Right lung (tissue), 5 donors: ENCODE data around the gene PHF21B. TPM values are rescaled to one million over a fixed set of nuclear protein-coding genes. Genes with fewer than 3 reads are reported as not detected.

Experiments
- DNase-seq, 2 donors: peaks; one replicate each; pipeline ENCODE4 v3.0.0-alpha.2; 2013
- polyA plus RNA-seq, 5 donors: library from polyadenylated mRNA; unstranded; fragments of 120-200 nt; gene quantifications; one replicate each; pipeline versions ENCODE4 v1.2.1 to v1.2.3, GENCODE V29; 2013; ENCODE audit warnings: inconsistent platforms in 1 of 5, low replicate concordance in 1 of 5; ENCODE audit not compliant: insufficient read length in 5 of 5, insufficient read depth in 1 of 5

Gene PHF21B
- polyA plus RNA-seq, 5 donors, result 0.68 to 1.2 (median 0.86) TPM

DNA sequence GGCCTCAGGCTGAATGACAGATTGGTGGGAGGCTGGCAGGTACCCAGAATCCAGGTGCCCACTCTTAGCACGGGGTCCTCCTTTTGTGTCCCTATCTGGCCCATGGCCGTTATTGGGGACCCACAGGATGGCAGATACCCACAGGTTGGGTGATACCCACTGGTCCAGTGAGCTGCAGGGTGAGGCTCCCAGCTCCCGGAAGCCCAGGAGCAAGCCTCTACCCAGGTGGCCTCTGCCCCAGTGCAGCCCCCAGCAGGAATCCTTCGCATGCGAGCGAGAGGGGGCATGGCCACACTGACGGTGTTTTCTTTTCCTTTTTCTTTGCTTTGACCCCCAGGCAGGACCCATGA lies 116.1 kb downstream of the PHF21B start:
- DNase-seq, result no peak

- DNase-seq, result no peak
Observed at GRCh38 chr22:44892803-44893730, 116.7 kb downstream of the PHF21B start.

DNA sequence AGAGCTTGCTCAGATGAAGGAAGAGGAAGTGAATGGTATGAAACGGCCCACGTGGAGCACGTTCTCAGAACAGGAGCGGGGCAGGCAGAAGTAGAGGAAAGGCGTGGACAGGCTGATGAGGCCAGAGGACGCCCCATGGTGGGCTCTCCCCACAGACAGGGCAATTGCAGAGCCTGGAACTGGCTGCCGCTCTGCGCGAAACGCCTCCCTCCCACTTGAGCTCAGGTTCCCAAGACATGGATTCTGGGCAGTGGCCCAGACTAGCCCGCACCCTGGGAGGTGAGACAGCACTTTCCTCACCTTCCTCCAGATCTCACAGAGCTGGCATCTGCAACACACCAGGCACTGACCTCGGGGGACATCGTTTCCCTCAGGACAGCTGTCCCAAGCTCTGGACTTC lies 117.6 kb downstream of the PHF21B start:
- no peak for DNase-seq

DNA sequence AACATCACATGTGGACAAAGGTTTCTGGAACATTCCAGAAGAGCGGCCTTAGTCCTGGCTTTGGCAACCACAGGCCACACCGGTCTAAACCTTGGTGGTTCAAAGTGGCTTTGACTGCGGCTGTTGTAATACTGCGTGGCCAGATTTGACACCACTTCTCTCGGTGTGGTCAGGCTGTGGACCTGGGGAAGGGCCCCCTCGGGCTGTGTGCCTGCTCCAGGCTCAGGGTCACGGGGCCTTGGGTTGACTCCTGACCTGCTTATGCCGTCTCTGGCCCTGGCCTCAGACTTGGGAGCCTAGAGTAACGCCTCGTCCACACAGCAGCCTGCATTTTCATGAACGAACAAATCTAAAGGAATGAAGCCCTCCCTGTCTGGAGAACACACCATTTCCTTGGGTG lies 118.0 kb downstream of the PHF21B start:
- no peak for DNase-seq

DNA sequence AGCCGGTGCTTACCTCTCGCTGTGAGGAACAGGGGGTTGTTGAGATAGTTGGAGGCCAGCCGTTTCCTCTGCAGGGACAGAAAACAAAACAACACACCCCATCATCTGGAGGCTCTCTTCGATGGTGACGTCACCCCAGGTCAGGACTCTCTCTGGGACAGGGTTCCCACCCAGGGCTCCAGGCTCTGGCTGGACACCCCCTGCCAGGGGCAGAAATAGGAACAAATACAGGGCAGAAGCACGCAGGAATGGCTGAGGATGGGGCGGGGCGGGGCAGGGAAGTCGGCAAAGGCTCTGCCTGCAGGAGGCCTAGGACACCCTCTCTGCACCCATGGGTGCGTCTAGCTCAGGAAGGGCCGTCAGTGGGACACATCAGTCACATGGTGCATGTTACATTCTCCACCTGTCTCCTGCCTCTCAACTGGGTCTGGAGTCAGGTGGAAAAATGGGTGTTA lies 118.5 kb downstream of the PHF21B start:
- DNase-seq, result no peak

DNA sequence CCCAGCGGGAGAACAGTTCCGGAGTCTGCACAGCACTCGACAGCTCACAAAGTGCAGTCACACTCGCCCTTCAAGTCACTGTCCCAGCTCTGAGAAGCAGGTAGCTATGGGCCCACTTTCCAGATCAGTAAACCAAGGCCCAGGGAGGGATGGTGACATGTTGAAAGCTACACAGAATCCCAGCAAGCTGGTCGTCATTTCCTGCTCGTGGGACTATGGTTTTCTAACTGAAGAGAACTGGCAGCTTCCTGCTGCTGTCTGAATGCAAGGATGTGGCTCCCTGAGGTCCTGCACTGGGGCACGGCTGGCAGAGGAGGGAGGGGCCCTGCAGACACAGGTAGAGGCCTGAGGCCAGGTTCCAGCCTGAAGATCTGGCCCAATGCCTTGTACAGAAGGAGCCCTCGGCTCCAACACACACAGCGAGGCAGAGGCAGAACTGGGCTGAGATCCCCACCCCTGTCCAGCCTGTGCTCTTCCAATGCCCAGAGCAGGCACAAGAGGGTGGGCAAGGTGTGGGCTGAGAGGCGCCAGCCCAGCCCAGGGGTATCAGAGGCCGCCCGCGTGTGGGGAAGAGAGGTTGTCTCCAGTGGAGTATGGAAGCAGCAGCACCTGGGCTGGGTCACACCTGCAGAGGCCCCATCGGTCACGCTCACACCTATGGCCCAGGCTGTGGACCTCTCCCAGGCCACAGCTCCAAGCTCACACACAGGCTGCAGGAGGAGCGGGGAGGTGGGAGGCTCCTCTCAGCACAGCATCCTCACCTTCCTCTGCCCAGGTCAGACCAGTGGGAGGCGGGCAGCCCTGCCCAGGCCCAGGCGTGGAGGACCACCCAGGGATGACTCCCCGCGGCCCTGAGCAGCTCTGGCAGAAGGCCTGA lies 119.2 kb downstream of the PHF21B start:
- no peak for DNase-seq

DNA sequence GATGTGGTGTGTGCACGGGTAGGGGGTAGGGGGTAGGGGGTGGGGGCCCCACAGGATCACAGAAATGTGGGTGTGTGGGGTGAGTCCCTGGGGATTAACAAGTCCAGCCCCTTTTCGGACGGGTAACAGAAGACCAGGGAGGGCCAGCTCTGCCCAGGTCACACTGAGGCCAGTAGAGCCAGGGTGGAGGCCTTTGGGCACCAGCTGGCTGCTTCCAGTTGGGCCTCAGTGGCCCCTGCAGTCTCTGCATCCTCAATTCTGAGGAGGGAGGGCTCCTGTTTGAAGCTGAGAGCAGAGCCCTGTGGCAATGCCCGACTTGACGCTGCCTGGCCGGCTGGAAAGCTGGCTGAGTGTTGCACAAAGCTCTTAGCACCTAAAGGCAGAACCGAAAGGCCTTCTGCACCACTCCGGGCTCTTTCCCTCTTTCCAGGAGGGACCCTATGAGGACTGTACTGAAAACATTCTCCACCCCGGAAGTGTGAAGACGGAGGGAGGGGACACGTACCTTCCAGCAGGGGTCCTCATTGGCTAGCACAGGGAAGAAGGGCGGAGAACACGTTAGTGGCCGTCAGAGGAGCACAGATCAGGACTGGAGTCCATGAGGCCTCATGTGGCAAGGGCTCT lies 120.4 kb downstream of the PHF21B start:
- DNase-seq, result no peak

DNA sequence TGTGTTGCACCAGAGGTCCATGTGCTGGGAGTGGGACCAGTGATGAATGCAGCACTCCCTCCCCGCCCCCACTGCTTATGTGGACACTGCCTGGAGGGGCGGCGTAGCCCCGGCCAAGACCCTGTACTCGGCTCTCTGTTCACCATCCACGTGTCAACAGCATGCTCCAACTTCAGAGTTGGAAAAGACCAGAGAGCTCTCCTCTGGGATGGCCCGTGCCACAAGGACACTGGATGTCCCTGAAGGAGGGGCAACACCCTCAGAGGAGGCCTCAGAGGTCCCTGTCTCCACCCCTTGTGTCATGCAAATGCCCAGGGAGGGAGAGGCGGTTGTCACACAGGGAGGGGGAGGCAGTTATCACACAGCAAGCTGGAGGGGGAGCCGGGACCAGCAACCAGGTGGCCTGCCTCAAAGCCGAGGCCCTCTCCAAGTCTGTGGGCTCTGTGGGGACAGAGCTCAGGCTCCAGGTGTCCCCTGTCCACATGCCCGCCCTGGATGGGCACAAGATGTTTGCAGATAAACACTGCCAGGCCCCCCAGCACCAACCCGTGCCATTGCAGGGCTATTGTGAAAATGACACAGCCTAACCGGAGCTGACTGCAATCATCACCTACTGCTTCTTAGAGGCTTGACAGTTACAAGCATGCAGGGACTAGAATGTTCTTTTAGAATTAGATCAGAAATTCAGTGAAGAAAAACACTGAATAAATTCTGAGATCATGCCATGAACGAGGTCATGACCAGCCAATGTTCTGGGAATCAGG lies 121.1 kb downstream of the PHF21B start:
- DNase-seq, result no peak

DNA sequence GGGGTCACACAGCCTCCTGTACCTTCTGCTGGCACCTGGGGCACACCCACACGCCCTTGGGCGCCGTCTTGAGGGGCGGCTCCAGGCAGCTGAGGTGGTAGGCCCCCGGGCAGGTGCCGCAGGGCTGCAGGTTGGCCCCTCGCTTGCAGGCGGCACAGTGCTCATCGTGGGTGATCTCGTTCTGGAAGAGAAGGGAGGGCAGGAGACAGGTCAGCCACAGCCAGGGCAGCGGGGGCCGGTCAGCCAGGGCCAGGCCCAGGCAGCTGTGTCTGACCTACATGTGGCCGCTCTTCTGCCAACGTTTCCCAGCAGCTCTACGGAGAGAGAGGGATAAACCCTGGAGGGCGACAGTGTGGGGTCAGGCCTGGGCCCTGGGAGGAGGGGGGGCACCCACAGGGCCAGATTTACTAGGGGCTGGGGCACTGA lies 121.9 kb downstream of the PHF21B start:
- DNase-seq, result no peak

GRCh38 chr22:44885806-44886360 lies 123.9 kb downstream of the PHF21B start:
- DNase-seq, result no peak

DNA sequence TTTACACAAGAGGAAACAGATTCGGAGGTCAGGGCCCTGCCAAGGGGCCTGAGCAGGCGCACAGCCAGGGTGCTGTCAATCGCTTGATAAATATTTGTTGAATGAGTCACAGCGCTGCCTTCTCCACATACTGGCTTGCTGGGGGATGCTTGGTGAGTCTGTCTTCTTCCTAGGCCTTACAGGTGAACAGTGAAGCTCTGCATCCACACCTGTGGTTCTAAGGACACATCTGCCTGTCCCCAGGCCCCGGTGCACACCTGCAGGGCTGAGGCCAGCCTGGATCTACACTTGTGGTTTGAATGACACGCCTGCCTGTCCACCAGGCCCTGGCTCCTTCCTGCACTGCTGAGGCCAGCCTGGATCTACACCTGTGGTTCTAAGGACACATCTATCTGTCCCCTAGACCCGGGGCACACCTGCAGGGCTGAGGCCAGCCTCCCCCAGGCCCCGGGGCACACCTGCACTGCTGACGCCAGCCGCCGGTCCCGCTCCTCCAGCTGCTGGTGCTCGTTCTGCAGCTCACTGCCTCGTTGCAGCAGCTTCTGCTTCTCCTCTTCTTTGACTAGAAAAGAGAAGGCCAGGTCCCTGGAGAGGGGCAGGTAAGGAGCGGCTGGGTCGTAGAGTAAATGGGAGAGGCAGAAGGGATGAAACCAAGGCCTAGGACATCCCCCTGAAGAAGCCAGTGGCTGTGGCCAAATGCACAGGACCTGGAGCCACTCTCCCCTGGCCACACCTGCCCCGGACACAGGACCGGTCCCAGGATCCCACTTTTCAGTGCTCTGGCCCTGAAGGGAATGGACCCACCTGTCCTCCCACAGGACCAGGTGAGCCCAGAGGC lies 124.6 kb downstream of the PHF21B start:
- DNase-seq, result no peak

DNA sequence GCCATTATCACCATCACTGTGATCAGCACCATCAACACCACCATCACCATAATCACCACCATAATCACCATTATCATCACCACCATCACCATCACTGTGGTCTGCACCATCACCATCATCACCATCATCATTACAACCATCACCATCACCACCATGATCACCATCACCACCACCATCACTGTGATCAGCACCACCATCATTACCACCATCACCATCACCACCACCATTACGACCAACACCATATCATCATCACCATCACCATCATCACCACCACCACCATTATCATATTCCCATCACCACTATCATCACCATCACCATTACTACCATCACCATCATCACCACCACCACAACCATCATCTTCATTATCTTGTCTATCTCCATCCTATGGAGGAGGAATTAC lies 125.2 kb downstream of the PHF21B start:
- no peak for DNase-seq

GRCh38 chr22:44883011-44883421 lies 126.8 kb downstream of the PHF21B start:
- DNase-seq, result no peak

DNA sequence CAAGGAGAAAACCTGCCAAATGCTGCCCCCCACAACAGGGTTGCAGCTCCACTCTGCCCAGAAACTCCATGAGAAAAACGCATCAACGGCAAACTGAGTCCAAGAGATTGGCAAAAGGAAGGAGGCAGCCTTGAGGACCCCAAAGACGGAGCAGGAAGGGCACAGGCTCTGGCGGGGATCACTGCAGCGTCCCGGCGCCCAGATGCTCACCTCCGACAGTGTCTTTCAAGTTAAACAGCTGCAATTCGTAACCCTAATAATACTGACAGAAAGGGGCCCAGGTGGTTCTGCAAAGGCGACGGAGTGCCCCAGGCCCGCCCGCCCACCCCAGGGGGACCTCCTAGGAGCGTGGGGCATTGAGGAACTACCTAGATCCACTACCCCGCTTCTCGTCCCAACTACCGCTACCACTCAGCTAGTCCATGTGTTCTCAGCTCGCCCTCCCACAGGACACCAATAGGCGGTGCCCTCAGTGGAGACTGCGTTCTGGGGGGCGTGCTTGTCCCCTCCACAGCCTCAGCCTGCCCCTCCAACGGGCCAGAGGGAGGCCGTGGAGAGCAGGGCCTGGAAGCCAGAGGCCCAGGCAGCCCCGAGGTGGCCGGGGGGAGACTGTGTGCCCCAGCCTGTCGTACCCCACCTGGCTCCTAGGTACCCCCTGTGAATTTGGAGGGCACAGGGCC lies 127.4 kb downstream of the PHF21B start:
- no peak for DNase-seq

DNA sequence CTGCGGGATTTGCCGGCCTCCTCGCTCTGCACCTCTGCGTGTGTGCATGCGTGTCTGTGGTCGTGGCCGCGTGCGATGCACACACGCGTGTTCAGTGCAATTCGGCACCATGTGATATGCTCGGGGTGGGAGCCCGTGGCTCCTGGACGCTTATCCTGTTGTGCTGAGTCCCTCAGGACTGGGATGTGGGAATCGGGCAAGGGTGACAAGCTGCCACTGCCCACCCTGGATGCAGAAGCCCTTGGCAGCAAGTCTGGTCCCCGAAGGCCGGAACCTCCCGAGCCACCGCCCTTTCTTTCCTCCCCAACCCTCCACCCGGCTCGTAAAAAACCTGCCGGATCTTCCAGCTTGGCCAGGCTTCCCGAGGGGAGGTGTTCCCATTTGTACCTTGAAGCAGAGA lies 128.2 kb downstream of the PHF21B start:
- DNase-seq, result no peak

GRCh38 chr22:44880610-44881290 lies 129.1 kb downstream of the PHF21B start:
- no peak for DNase-seq

GRCh38 chr22:44879301-44879680 lies 130.5 kb downstream of the PHF21B start:
- no peak for DNase-seq

- DNase-seq, result no peak
Observed at GRCh38 chr22:44878483-44879300, 131.1 kb downstream of the PHF21B start.
